Measurements from ENCODE around the gene MYRIP.
A peak's percentile ranks its signal among the peaks of the same experiment; 100 is the strongest.
"Not testable (repeated sequence)": the region's sequence is repeated elsewhere in the genome, so short reads cannot be mapped to it uniquely, and the experiment has no call there.

Gene MYRIP

GRCh38 chr3:40133886-40134575, 324.6 kb downstream of the MYRIP start:
- DNase-seq, result not testable (repeated sequence)

GRCh38 chr3:40137591-40138295, 328.3 kb downstream of the MYRIP start:
- DNase-seq, result no peak

- DNase-seq, result no peak
Observed at GRCh38 chr3:40143283-40144090, 334.1 kb downstream of the MYRIP start.

DNA sequence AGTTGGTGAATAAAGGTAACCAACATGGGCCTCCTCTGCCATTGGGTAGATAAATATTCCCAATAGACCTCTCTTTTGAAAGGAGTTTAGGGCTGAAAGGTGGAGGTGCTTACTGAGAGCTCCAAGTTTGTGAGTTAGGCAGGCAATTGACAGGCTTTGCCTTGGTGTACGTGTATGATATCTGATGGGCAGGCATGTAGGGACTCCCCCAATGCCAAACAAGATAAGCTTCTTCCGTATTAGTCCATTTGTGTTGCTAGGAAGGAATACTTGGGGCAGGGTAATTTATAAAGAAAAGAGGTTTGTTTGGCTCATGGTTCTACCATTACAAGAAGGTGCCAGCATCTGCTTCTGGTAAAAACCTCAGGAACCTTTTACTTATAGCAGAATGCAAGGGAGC, 339.4 kb downstream of the MYRIP start:
- no peak for DNase-seq

GRCh38 chr3:40152482-40153133, 343.2 kb downstream of the MYRIP start:
- DNase-seq, result peak; percentile 11

DNA sequence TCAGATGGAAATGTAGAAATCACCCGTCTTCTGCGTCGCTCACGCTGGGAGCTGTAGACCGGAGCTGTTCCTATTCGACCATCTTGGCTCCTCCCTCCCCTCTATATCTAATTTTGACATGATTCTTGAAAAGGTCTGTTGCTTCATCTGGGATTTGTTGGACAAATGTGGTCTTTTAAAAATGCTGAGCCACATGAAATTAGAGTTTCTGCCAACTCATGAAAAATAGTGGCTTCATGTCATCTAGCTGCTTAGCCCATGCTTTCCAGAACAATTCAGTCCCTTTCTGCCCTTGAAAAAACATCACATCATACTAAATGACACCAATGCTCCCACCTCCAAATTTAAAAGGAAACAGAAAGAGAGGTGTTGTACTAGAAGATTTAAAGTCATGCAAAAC, 351.5 kb downstream of the MYRIP start:
- no peak for DNase-seq

DNA sequence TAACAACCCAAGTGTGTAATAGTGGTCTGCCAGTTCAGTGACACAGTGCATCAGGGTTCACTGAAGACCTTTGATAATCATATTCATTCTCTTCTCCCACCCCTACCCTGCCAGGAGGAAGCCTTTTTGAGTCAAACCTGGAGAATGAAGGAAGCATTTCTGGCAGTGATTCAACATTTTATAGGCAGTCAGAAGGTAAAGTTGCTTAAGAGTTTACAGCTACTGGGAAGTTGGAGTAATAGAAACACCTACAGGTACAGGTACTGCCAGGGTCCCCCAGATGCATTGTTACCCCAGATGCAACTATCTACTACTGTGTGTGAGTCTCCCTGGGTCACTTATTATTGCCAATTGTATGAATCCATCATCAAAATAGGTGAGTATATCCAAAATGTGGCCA, 353.2 kb downstream of the MYRIP start:
- no peak for DNase-seq

DNA sequence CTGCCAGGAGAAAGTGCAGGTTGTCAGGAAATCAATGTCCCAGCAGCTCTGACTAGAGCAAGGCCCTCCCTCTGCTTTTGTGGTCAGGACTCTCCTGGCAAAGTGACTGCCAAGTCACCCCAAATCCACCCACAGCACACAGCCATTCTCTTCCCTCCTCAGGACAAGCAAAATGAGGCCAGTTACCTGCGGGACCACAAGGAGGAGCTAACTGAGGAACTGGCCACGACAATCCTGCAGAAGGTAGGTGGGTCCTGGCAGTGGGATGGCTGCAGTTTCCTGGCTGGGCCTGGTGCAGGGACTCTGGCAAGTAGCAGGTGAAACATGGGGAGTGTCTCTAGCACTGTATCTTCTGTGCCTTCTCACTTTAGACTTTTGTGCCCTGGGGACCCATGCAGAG, 357.6 kb downstream of the MYRIP start:
- no peak for DNase-seq

GRCh38 chr3:40167958-40168357, 358.5 kb downstream of the MYRIP start:
- no peak for DNase-seq

DNA sequence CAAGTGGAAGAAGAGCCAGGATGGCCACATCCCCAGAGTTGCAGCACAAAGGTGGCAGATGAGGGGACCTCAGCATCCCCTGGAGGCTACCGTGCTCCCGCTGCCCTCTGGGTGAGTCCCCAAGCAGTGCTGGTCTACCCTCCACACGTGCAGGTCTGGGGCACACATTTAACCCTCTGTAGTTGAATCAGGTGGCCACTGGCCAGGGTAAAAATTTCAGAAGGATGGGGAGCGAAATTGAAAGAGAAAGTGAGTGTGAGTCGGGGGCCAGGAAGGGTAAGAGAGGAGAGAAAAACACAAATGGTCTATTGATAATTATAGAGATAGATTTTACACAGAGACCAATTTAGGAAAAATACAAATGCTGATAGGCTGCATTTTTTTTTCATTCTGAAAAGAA, 360.6 kb downstream of the MYRIP start:
- DNase-seq, result no peak

DNA sequence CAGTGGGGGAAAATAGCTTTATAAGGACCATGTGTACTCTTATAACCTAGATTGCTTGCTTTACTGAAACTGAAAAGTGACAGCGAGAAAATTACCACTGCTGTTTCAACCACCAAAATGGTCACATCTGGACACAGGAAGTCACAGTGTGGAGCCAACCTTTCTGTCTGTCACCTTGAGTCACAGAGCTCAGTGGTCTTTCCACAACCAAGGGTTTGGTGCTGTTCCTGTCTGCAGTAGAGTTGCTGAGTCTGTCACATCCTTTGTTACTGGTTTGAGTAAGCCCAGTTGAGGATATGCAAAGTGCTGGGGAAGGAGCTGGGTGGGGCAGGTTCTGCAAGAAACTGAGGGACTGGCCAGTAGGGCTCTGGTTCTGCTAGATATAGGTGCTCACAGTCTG, 361.0 kb downstream of the MYRIP start:
- no peak for DNase-seq

DNA sequence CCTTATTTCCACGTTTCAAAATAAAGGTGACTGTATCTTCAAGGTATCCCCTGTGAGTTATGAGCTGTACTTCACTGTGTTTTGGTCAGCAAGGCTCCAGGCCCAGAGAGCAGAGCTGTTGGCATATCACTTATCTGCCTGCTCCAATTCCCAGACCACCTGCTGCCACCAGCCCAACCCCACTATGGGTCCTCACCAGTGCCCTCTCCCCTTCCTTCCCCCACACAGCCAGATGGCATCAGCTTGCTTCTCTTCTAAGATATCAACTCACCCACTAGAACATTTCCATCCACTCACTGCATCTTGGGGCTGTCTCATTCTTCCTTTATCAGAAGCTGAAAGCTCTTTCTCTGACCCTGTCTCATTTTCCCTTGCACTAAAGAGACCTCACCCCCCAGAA, 363.2 kb downstream of the MYRIP start:
- DNase-seq, result no peak

GRCh38 chr3:40173227-40173721, 363.9 kb downstream of the MYRIP start:
- DNase-seq, result no peak

- DNase-seq, result no peak
Observed at GRCh38 chr3:40178012-40178594, 368.7 kb downstream of the MYRIP start.

GRCh38 chr3:40179016-40179415, 369.6 kb downstream of the MYRIP start:
- peak; percentile 84 for DNase-seq

GRCh38 chr3:40181182-40181581, 371.8 kb downstream of the MYRIP start:
- no peak for DNase-seq

GRCh38 chr3:40185029-40185695, 375.8 kb downstream of the MYRIP start:
- DNase-seq, result peak; percentile 13

DNA sequence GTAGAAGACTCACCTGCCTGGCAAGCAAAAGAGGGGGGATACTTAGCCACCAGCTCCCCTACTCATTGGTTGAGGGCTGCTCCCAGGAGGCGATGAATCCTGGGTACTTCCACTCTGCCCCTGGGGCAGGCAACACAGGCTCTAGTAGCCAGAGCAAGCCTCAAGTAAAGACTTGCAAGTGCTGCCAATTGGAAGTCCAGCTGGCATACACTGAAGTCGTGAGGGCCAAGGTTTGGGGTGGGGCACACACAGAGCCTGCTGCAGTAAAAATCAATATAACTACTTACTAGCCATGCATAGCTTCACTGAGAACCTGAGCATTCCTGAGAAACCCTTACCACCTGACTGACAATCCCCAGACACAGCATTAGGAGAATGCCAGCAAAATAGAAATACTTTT, 377.1 kb downstream of the MYRIP start:
- no peak for DNase-seq

DNA sequence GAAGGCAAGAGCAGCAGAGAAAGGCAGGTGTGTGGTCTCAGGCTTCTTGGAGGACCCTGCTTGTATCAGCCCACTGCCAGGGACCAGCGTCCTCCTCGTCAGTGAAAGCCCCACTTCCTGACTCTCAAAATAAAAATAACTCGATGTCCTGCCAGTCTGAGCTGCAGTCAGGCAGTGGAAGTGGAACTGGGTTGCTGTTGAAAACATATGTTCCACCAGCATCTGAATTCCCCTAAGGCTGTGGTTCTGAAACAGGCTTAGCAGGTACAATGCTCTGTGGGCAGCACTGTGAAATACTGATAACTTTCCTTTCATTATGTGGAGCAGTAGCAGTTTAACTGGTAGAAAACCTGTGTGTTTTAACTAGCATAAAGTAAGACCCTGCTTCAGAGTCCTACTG, 378.5 kb downstream of the MYRIP start:
- DNase-seq, result peak; percentile 31

DNA sequence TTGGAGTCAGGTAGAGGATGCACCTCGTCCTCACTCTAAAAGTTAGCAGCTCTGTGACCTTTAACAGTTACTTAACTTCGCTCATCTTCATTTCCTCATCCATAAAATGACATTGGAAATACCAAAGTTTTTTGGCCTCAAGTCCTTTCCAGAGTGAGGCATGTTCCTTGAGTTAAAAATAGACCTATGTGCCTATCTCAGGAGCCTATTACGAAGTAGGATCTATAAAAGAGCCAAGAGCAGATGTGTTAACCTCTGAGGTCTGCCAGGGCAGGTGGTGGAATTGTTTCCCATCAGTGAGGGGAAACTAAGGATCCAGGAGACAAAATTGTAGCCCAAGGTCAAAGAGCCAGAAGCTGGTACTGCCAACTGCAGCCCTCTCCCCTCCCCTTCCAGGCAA, 379.7 kb downstream of the MYRIP start:
- no peak for DNase-seq

- no peak for DNase-seq
Observed at GRCh38 chr3:40190056-40190455, 380.6 kb downstream of the MYRIP start.

DNA sequence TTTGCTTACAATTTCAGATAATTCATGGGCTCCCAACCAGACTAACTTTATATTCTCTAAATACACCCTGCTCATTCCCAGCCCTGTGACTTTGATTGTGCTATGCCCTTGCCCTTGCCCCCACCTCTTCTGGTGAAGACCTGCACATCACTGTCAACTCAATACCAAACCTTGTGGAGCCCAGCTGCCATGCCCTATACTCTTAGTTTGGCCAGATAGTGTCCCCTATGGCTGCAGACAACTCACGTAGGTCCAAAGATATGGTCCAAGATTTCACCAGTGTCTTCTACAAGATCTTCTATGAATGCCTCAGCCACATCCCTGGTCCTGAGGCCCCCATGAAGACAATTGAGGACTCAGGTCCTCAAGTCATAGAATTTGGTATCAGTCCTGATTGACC, 381.8 kb downstream of the MYRIP start:
- DNase-seq, result no peak
